ENCODE data around the gene RALGPS1. TPM values are rescaled to one million over a fixed set of nuclear protein-coding genes. Genes with fewer than 3 reads are reported as not detected.

The RALGPS1 gene
- total and polyA plus RNA-seq, 7 donors: 3.9 to 7.7 (median 5.4) TPM

GRCh38 chr9:127112735-127113161 is 198.2 kb downstream of the RALGPS1 start:
- Histone ChIP-seq H3K27me3 (ENCODE audit: insufficient read depth in 3 of 3, low read length in 2 of 3) (no peaks in the 10 kb centered on the region), H3K4me1 (peaks cover 67% of the 10 kb centered on the region), H3K27ac (no peak overlapping the region), H3K9me3 (no peaks in the 10 kb centered on the region), H3K4me3 (no peak overlapping the region), H3K36me3 (ENCODE audit: insufficient read depth in 1 of 2, low read depth in 1 of 2) (peaks cover 0 to 22% of the 10 kb centered on the region in 2 donors)
- WGBS, 3 donors: 83 to 86% (median 84%) methylated on average over 3 of the region's 3 CpGs
- intact Hi-C loops (cut with DNase I): no loop called here
- no peak for DNase-seq
- ATAC-seq: no peak
- no peak for TF ChIP-seq CTCF (IDR thresholded peaks at IDR 0.05)

GRCh38 chr9:127113191-127113972 is 198.8 kb downstream of the RALGPS1 start:
- H3K9me3 ChIP-seq: no peaks in the 10 kb centered on the region
- no peaks in the 10 kb centered on the region for H3K27me3 ChIP-seq (ENCODE audit: insufficient read depth in 3 of 3, low read length in 2 of 3)
- H3K4me3 ChIP-seq: no peak overlapping the region
- no peak overlapping the region for H3K27ac ChIP-seq
- H3K4me1 ChIP-seq: peaks cover 74% of the 10 kb centered on the region
- DNase-seq (no peak), ATAC-seq (no peak)
- intact Hi-C loops (cut with DNase I): no loop called here
- TF ChIP-seq CTCF (IDR thresholded peaks at IDR 0.05): no peak
- H3K36me3 ChIP-seq (ENCODE audit: insufficient read depth in 1 of 2, low read depth in 1 of 2): peaks cover 0 to 19% of the 10 kb centered on the region in 2 donors
- WGBS, 3 donors: 79 to 83% (median 80%) methylated on average over 10 of the region's 10 CpGs

- intact Hi-C loops (cut with DNase I): no loop called here
- Histone ChIP-seq H3K9me3 (no peaks in the 10 kb centered on the region), H3K4me1 (peaks cover 86% of the 10 kb centered on the region), H3K4me3 (no peak overlapping the region), H3K36me3 (ENCODE audit: insufficient read depth in 1 of 2, low read depth in 1 of 2) (peaks cover 0 to 27% of the 10 kb centered on the region in 2 donors), H3K27me3 (ENCODE audit: insufficient read depth in 3 of 3, low read length in 2 of 3) (no peaks in the 10 kb centered on the region), H3K27ac (peak overlapping the region; percentile 92)
- DNase-seq (peak in 1 of 2 donors; percentile 81), ATAC-seq (peak; percentile 57 to 88 (median 71))
- 35 to 54% (median 35%) methylated on average over 5 of the region's 5 CpGs for WGBS, 3 donors
- no peak for TF ChIP-seq CTCF (IDR thresholded peaks at IDR 0.05)
Measured at GRCh38 chr9:127114606-127115005, 200.0 kb downstream of the RALGPS1 start.

- Histone ChIP-seq H3K4me1 (peaks cover 82% of the 10 kb centered on the region), H3K36me3 (ENCODE audit: insufficient read depth in 1 of 2, low read depth in 1 of 2) (peaks cover 0 to 34% of the 10 kb centered on the region in 2 donors), H3K4me3 (no peak overlapping the region), H3K27ac (peak overlapping the region; percentile 92), H3K27me3 (ENCODE audit: insufficient read depth in 3 of 3, low read length in 2 of 3) (no peaks in the 10 kb centered on the region), H3K9me3 (no peaks in the 10 kb centered on the region)
- WGBS, 3 donors: 65 to 79% (median 72%) methylated on average over 6 of the region's 6 CpGs
- intact Hi-C loops (cut with DNase I): no loop called here
- ATAC-seq (no peak), DNase-seq (no peak)
- no peak for TF ChIP-seq CTCF (IDR thresholded peaks at IDR 0.05)
Measured at GRCh38 chr9:127116088-127116726, 201.6 kb downstream of the RALGPS1 start.
